Endothelial cell of coronary artery (primary cell): Measurements from ENCODE around the gene CHPT1. TPM values are rescaled to one million over a fixed set of nuclear protein-coding genes. Genes with fewer than 3 reads are reported as not detected.

Experiments
- total RNA-seq: library from RNA; depleted of rRNA; stranded (reverse); fragments of >200 nt; gene quantifications from 2 replicates; pipeline ENCODE4 v1.2.3, GENCODE V29; 2014

Gene CHPT1
- 22.0 and 26.8 TPM in 2 replicates for total RNA-seq

DNA sequence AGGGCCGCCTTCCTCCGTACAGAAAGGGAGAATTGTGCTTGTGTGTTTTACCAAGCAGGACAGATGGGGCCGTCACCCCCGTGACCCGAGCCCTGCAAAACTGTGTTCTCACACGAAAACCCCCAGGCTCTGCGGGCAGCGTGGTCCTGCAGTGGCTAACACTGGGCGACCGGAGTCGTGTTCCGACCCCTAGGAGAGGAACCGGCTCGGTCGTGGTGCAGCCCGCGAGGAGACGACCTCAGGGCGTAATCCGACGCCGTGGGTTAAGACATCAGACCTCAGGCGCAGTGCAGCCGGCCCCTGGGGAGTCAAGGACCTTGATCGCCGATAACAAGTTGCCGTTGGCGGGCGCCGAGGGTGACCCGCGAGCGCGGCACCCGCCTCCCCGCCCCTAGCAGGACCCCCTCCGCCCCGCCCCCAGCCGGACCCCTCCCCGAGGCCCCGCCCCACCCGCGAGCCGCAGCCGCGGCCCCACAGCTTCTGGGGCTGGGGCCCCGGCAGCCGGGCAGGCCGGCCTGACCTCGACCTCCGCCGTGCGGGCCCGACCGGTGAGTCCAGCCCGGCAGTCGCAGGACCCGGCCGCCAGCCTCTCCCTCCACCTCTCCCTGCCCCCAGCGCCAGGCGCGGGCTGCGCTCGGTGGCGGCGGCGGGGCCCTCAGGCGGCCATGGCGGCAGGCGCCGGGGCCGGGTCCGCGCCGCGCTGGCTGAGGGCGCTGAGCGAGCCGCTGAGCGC, at the start of gene CHPT1:
TSS of gene CHPT1 (plus strand) at position 444 of the 733 bp plus-strand sequence. CDS start at position 666, 222 bp downstream.

GRCh38 chr12:101738920-101739665, 41.7 kb downstream of the CHPT1 start, which contains the start of gene SYCP3:
SYCP3 (minus strand) TSS chr12:101739462; CDS start chr12:101737935, 1,527 bp downstream.

Other genes with a start within 250 kb of the CHPT1 start
- gene SPIC, start 222.3 kb upstream of the CHPT1 start, total RNA-seq = not detected in 2 replicates
- not detected in 2 replicates for gene MYBPC1, start 102.7 kb upstream of the CHPT1 start, total RNA-seq
- 0.09 and 0.19 TPM in 2 replicates for gene SYCP3, start 41.8 kb downstream of the CHPT1 start, total RNA-seq
- gene GNPTAB, start 133.3 kb downstream of the CHPT1 start, total RNA-seq = 25.6 and 30.5 TPM in 2 replicates
- 18.4 and 27.4 TPM in 2 replicates for gene DRAM1, start 179.9 kb downstream of the CHPT1 start, total RNA-seq